Lung (tissue), 12 donors: ENCODE measurements around the gene TP53RK. TPM values are rescaled to one million over a fixed set of nuclear protein-coding genes. Genes with fewer than 3 reads are reported as not detected.
A peak's percentile ranks its signal among the peaks of the same experiment; 100 is the strongest.

ENCODE experiments used
- ATAC-seq: fragments of 200-7000 bp; cut with Tn5 transposase; one replicate; pipeline ENCODE4 v1.9.1; 2020; ENCODE audit warnings: moderate number of reproducible peaks; ENCODE audit not compliant: insufficient read depth, low FRiP score
- DNase-seq, 3 donors: peaks; one replicate each; pipeline ENCODE4 v3.0.0-alpha.2; 2013 to 2017
- H3K27ac ChIP-seq, 2 donors: one replicate each; pipeline ENCODE4 v1.5.1; 2013; ENCODE audit warnings: mild to moderate bottlenecking in 2 of 2, moderate library complexity in 2 of 2, control low read depth in 1 of 2, inconsistent platforms in 1 of 2, low read depth in 1 of 2, low read length in 1 of 2
- H3K27me3 ChIP-seq, 3 donors: one replicate each; pipeline ENCODE4 v1.5.1; 2013; ENCODE audit warnings: low read length in 2 of 3; ENCODE audit not compliant: control insufficient read depth in 3 of 3, insufficient read depth in 3 of 3
- H3K36me3 ChIP-seq, 4 donors: one replicate each; pipeline ENCODE4 v1.5.1; 2013; ENCODE audit warnings: low read length in 4 of 4, mild to moderate bottlenecking in 1 of 4, moderate library complexity in 1 of 4; ENCODE audit not compliant: control insufficient read depth in 4 of 4, insufficient read depth in 4 of 4
- H3K4me1 ChIP-seq, 5 donors: one replicate each; pipeline ENCODE4 v1.5.1; 2013; ENCODE audit warnings: low read length in 5 of 5, mild to moderate bottlenecking in 2 of 5, moderate library complexity in 1 of 5; ENCODE audit not compliant: control insufficient read depth in 5 of 5, insufficient read depth in 5 of 5
- H3K4me3 ChIP-seq: one replicate; pipeline ENCODE4 v1.5.1; 2013; ENCODE audit warnings: mild to moderate bottlenecking, control low read depth, moderate library complexity
- H3K9ac ChIP-seq, 2 donors: one replicate each; pipeline ENCODE4 v1.5.1; 2013; ENCODE audit warnings: low read length in 2 of 2, control low read depth in 1 of 2; ENCODE audit not compliant: insufficient read depth in 1 of 2
- H3K9me3 ChIP-seq, 4 donors: one replicate each; pipeline ENCODE4 v1.5.1; 2013; ENCODE audit warnings: low read length in 3 of 4, mild to moderate bottlenecking in 1 of 4, moderate library complexity in 1 of 4; ENCODE audit not compliant: control insufficient read depth in 4 of 4, insufficient read depth in 3 of 4
- CTCF ChIP-seq: IDR thresholded peaks from 2 replicates; pipeline ENCODE4 v1.5.1; 2012; ENCODE audit warnings: mild to moderate bottlenecking; ENCODE audit errors: control extremely low read depth, extremely low read depth
- WGBS, 2 donors: extraction: QIAGEN DNeasy Blood & Tissue Kit; methylation state at CpG; one replicate each; pipeline ENCODE4 v1.1.7; 2013; 5-methylcytosine and 5-hydroxymethylcytosine counted together
- polyA plus RNA-seq, 2 donors: library from polyadenylated mRNA; stranded (reverse); fragments of 200-250 nt; gene quantifications; one replicate each; pipeline ENCODE4 v1.2.1, GENCODE V29; 2013
- total RNA-seq, 2 donors: library from RNA; depleted of rRNA in 1 of 2; stranded (reverse); fragments of >200 nt in 1 of 2; gene quantifications; one replicate each; pipeline ENCODE4 v1.2.1, GENCODE V29; 2014 to 2021
- donor health status: control.
- donor health status: control.
- donor health status: Bipolar disorder and iron deficiency.
- donor health status: healthy.
- donor health status: DM: yes; HTN: yes; CAD: no.

Gene TP53RK
- total and polyA plus RNA-seq, 4 donors = 11.6 to 15.7 (median 12.5) TPM

- Histone ChIP-seq H3K9me3 (peaks cover 0 to 3% (median under 1%) of the 10 kb centered on the region in 4 donors), H3K9ac (no peak overlapping the region), H3K4me3 (no peak overlapping the region), H3K4me1 (peaks cover 0 to 4% (median 0%) of the 10 kb centered on the region in 5 donors), H3K36me3 (no peaks in the 10 kb centered on the region), H3K27ac (no peak overlapping the region), H3K27me3 (no peaks in the 10 kb centered on the region)
- no peak for ATAC-seq
- TF ChIP-seq CTCF = no peak
- no peak for DNase-seq
- WGBS, 2 donors = 74 to 80% methylated on average over 5 of the region's 5 CpGs
Measured at GRCh38 chr20:46701986-46702385, 12.7 kb upstream of the TP53RK start.

- no peak overlapping the region for H3K4me3 ChIP-seq
- H3K9ac ChIP-seq = no peak overlapping the region
- peaks cover 0 to 3% (median under 1%) of the 10 kb centered on the region in 4 donors for H3K9me3 ChIP-seq
- no peak for DNase-seq
- no peaks in the 10 kb centered on the region for H3K36me3 ChIP-seq
- peak overlapping the region in 1 of 2 donors; percentile 24 for H3K27ac ChIP-seq
- H3K27me3 ChIP-seq = no peaks in the 10 kb centered on the region
- peaks cover 0 to 4% (median 0%) of the 10 kb centered on the region in 5 donors for H3K4me1 ChIP-seq
- no peak for TF ChIP-seq CTCF
- WGBS, 2 donors = 68 to 83% methylated on average over 4 of the region's 4 CpGs
- ATAC-seq = no peak
Measured at GRCh38 chr20:46701556-46701955, 12.3 kb upstream of the TP53RK start.

GRCh38 chr20:46701057-46701456, 11.8 kb upstream of the TP53RK start:
- TF ChIP-seq CTCF = no peak

GRCh38 chr20:46700481-46700880, 11.2 kb upstream of the TP53RK start:
- 82 to 84% methylated on average over 5 to 6 of the region's 6 CpGs for WGBS, 2 donors

More at GRCh38 chr20:46701057-46701456, 11.8 kb upstream of the TP53RK start:
- H3K9me3 ChIP-seq = peaks cover 0 to 1% (median 0%) of the 10 kb centered on the region in 4 donors
- no peaks in the 10 kb centered on the region for H3K36me3 ChIP-seq
- ATAC-seq = no peak
- no peak overlapping the region for H3K4me3 ChIP-seq
- peaks cover 0 to 4% (median 0%) of the 10 kb centered on the region in 5 donors for H3K4me1 ChIP-seq
- WGBS, 2 donors = 79 to 89% methylated on average over 2 of the region's 2 CpGs
- no peak overlapping the region for H3K9ac ChIP-seq
- H3K27ac ChIP-seq = no peak overlapping the region
- H3K27me3 ChIP-seq = no peaks in the 10 kb centered on the region
- no peak for DNase-seq

More at GRCh38 chr20:46700481-46700880, 11.2 kb upstream of the TP53RK start:
- Histone ChIP-seq H3K4me3 (no peak overlapping the region), H3K27me3 (no peaks in the 10 kb centered on the region), H3K27ac (no peak overlapping the region), H3K4me1 (peaks cover 0 to 4% (median 0%) of the 10 kb centered on the region in 5 donors), H3K9me3 (peaks cover 0 to 1% (median 0%) of the 10 kb centered on the region in 4 donors), H3K36me3 (no peaks in the 10 kb centered on the region), H3K9ac (no peak overlapping the region)
- DNase-seq = no peak
- ATAC-seq = no peak
- TF ChIP-seq CTCF = no peak
